NCI-H146 treated with DMSO at 0.1 percent for 48 hours (cell line): ENCODE results near the gene USP31.

Experiments used
- DNase-seq: peaks from one replicate; lab custom pipeline; 2025; ENCODE audit not compliant: unreplicated experiment; lab: John Stamatoyannopoulos, UW

The USP31 gene

GRCh38 chr16:23064639-23065038, 84.6 kb downstream of the USP31 start:
- no peak for DNase-seq

GRCh38 chr16:23062524-23062923, 86.7 kb downstream of the USP31 start:
- DNase-seq, result no peak

- DNase-seq, result no peak
Observed at GRCh38 chr16:23061669-23062068, 87.6 kb downstream of the USP31 start.

GRCh38 chr16:23060458-23061320, 88.6 kb downstream of the USP31 start:
- DNase-seq, result peak; percentile 62

- DNase-seq, result no peak
Observed at GRCh38 chr16:23059433-23059832, 89.8 kb downstream of the USP31 start.

- no peak for DNase-seq
Observed at GRCh38 chr16:23058576-23058975, 90.7 kb downstream of the USP31 start.

GRCh38 chr16:23057013-23057596, 92.1 kb downstream of the USP31 start:
- no peak for DNase-seq

GRCh38 chr16:23055481-23055880, 93.8 kb downstream of the USP31 start:
- DNase-seq, result no peak

- no peak for DNase-seq
Observed at GRCh38 chr16:23052908-23053580, 96.2 kb downstream of the USP31 start.

- no peak for DNase-seq
Observed at GRCh38 chr16:23052221-23052620, 97.0 kb downstream of the USP31 start.

GRCh38 chr16:23051587-23051986, 97.7 kb downstream of the USP31 start:
- no peak for DNase-seq

GRCh38 chr16:23048164-23048563, 101.1 kb downstream of the USP31 start:
- DNase-seq, result no peak

- no peak for DNase-seq
Observed at GRCh38 chr16:23045025-23045424, 104.2 kb downstream of the USP31 start.

GRCh38 chr16:23040246-23040645, 109.0 kb downstream of the USP31 start:
- DNase-seq, result no peak

GRCh38 chr16:23039118-23039517, 110.1 kb downstream of the USP31 start:
- no peak for DNase-seq

- no peak for DNase-seq
Observed at GRCh38 chr16:23035240-23035639, 114.0 kb downstream of the USP31 start.

GRCh38 chr16:23031508-23032098, 117.6 kb downstream of the USP31 start:
- no peak for DNase-seq

- peak; percentile 57 for DNase-seq
Observed at GRCh38 chr16:23029733-23030420, 119.4 kb downstream of the USP31 start.

- DNase-seq, result no peak
Observed at GRCh38 chr16:23027386-23027785, 121.9 kb downstream of the USP31 start.

- no peak for DNase-seq
Observed at GRCh38 chr16:23026784-23027362, 122.4 kb downstream of the USP31 start.
